ENCODE data around the gene CEP72. TPM values are rescaled to one million over a fixed set of nuclear protein-coding genes. Genes with fewer than 3 reads are reported as not detected.

Gene CEP72
- total and polyA plus RNA-seq, 11 donors = 0.58 to 4.1 (median 1.6) TPM

DNA sequence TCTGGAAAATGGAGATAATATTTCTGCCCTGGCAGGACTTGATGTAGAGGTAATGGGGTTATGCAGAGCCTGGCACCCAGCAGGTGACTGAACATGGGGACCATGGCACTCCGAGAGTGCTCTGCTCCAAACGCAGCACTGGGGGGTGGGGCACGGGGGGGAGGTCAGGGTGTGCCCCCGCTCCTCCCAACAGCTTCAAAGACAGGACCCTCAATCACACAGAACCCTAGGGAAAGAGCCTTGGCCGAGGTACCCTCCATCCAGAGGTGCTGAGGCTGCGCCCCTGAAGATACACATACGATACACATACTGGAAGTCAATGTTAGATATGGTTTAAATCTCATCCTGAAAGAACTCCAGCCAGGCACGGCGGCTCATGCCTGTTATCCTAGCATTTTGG lies 26.6 kb upstream of the CEP72 start:
- no peak for ATAC-seq
- 59 to 81% (median 77%) methylated on average over 9 of the region's 9 CpGs for WGBS, 4 donors
- no peak overlapping the region for H3K4me3 ChIP-seq
- no peak for DNase-seq
- no peaks in the 10 kb centered on the region for H3K4me1 ChIP-seq
- no peak overlapping the region for H3K27ac ChIP-seq
- no peaks in the 10 kb centered on the region for H3K36me3 ChIP-seq
- intact Hi-C loops (cut with DNase I) = no loop called here
- no peaks in the 10 kb centered on the region for H3K9me3 ChIP-seq
- H3K27me3 ChIP-seq = peaks cover 0 to 30% (median 8%) of the 10 kb centered on the region in 9 donors
- TF ChIP-seq, protein P1, sequence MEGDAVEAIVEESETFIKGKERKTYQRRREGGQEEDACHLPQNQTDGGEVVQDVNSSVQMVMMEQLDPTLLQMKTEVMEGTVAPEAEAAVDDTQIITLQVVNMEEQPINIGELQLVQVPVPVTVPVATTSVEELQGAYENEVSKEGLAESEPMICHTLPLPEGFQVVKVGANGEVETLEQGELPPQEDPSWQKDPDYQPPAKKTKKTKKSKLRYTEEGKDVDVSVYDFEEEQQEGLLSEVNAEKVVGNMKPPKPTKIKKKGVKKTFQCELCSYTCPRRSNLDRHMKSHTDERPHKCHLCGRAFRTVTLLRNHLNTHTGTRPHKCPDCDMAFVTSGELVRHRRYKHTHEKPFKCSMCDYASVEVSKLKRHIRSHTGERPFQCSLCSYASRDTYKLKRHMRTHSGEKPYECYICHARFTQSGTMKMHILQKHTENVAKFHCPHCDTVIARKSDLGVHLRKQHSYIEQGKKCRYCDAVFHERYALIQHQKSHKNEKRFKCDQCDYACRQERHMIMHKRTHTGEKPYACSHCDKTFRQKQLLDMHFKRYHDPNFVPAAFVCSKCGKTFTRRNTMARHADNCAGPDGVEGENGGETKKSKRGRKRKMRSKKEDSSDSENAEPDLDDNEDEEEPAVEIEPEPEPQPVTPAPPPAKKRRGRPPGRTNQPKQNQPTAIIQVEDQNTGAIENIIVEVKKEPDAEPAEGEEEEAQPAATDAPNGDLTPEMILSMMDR (IDR thresholded peaks at IDR 0.05) = no peak
- TF ChIP-seq POLR2A (IDR thresholded peaks at IDR 0.05) = no peak

GRCh38 chr5:585962-586628 lies 26.0 kb upstream of the CEP72 start:
- DNase-seq (no peak), ATAC-seq (no peak)
- H3K4me1 ChIP-seq = no peaks in the 10 kb centered on the region
- H3K9me3 ChIP-seq = no peaks in the 10 kb centered on the region
- TF ChIP-seq, protein P1 (IDR thresholded peaks at IDR 0.05) = no peak
- TF ChIP-seq POLR2A (IDR thresholded peaks at IDR 0.05) = no peak
- no peak overlapping the region for H3K27ac ChIP-seq
- WGBS, 4 donors = 53 to 60% (median 58%) methylated on average over 9 of the region's 9 CpGs
- peaks cover 0 to 24% (median 8%) of the 10 kb centered on the region in 9 donors for H3K27me3 ChIP-seq
- H3K4me3 ChIP-seq = no peak overlapping the region
- intact Hi-C loops (cut with DNase I) = no loop called here
- H3K36me3 ChIP-seq = no peaks in the 10 kb centered on the region

DNA sequence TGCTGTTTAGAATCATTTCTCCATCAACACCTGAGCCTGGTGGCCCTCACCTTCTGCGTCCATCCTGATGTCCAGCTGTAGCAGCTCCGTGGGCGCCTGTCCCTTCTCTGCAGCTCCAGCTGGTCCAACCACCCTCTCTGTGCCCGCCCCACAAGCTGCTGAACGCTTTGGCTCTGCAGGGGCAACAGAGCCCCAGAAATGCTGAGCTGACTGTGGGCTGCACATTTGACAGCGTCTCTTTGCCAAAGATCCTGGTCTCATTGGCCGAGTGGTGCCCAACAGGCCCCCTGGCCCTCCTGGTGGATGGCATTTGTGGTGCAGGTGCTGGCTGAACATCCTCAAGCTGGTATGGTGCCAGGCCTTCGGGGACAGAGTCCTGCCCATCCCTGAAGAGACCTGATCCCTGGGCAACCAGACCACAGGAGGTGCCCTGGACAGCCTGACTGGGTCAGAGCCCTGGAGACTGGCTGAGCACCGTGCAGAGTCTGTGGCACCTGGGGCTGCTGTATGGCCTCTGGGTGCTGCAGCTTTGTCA lies 25.3 kb upstream of the CEP72 start:
- 62 to 86% (median 69%) methylated on average over 3 to 9 of the region's 9 CpGs for WGBS, 4 donors
- H3K27me3 ChIP-seq = peaks cover 0 to 25% (median under 1%) of the 10 kb centered on the region in 9 donors
- intact Hi-C loops (cut with DNase I) = no loop called here
- no peak for TF ChIP-seq POLR2A (IDR thresholded peaks at IDR 0.05)
- TF ChIP-seq, protein P1 (IDR thresholded peaks at IDR 0.05) = no peak
- no peaks in the 10 kb centered on the region for H3K9me3 ChIP-seq
- no peaks in the 10 kb centered on the region for H3K4me1 ChIP-seq
- no peak for ATAC-seq
- no peak overlapping the region for H3K4me3 ChIP-seq
- DNase-seq = no peak
- no peak overlapping the region for H3K27ac ChIP-seq
- H3K36me3 ChIP-seq = no peaks in the 10 kb centered on the region

DNA sequence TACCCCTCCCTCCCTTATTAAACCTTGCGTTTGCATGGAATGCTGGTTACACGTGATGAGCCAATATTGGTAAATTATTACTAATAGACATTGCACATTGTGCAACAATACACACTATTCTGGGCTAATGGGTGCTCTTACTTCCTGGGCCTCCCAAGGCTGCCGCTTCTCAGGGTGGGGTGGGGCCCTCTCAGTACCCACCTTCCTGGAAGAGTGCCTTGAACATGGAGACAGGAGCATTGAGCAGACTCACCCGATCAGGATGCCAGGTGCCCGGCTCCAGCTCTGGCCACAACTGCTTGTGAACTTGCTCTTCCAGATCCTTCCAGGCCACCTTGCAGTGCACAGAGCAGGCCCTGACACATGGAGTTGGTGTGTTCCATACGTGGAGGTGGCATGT lies 24.7 kb upstream of the CEP72 start:
- DNase-seq (no peak), ATAC-seq (no peak)
- no peak overlapping the region for H3K27ac ChIP-seq
- intact Hi-C loops (cut with DNase I) = no loop called here
- H3K4me3 ChIP-seq = no peak overlapping the region
- H3K9me3 ChIP-seq = no peaks in the 10 kb centered on the region
- 81 to 89% (median 87%) methylated on average over 4 to 6 of the region's 6 CpGs for WGBS, 4 donors
- H3K36me3 ChIP-seq = no peaks in the 10 kb centered on the region
- TF ChIP-seq POLR2A (IDR thresholded peaks at IDR 0.05) = no peak
- TF ChIP-seq, protein P1 (IDR thresholded peaks at IDR 0.05) = no peak
- no peaks in the 10 kb centered on the region for H3K4me1 ChIP-seq
- peaks cover 0 to 27% (median 0%) of the 10 kb centered on the region in 9 donors for H3K27me3 ChIP-seq

All from heart left ventricle (tissue), 16 donors.